PFSK-1 (cell line): ENCODE results near the gene TK1.
A peak's percentile ranks its signal among the peaks of the same experiment; 100 is the strongest.

ENCODE experiments used
- FOXP2 ChIP-seq: optimal IDR thresholded peaks from 2 replicates; pipeline ENCODE3; 2011; ENCODE audit warnings: borderline replicate concordance, control low read depth, inconsistent platforms; ENCODE audit not compliant: insufficient read depth; ENCODE audit errors: extremely low read length, extremely low read depth
- POLR2AphosphoS5 ChIP-seq: IDR thresholded peaks from 2 replicates; pipeline ENCODE4 v1.6.1; 2012; ENCODE audit warnings: low read depth, mild to moderate bottlenecking, control low read depth, low read length, moderate library complexity
- REST ChIP-seq, 2 experiments: IDR thresholded peaks; 2 replicates each; pipeline versions ENCODE4 v1.6.1 to v1.8.0; 2011 to 2012; ENCODE audit warnings: low read depth in 2 of 2, low read length in 2 of 2, control low read depth in 1 of 2, inconsistent platforms in 1 of 2, mild to moderate bottlenecking in 1 of 2, moderate library complexity in 1 of 2; ENCODE audit not compliant: insufficient read depth in 1 of 2
- SIN3A ChIP-seq: IDR thresholded peaks from 2 replicates; pipeline ENCODE4 v1.6.1; 2012; ENCODE audit warnings: mild to moderate bottlenecking, low read length, moderate library complexity, borderline replicate concordance; ENCODE audit not compliant: insufficient read depth
- TAF1 ChIP-seq: IDR thresholded peaks from 2 replicates; pipeline ENCODE4 v1.6.1; 2012; ENCODE audit warnings: low read length, control low read depth, borderline replicate concordance; ENCODE audit not compliant: insufficient read depth

Gene TK1

GRCh38 chr17:78172249-78173051, 14.4 kb downstream of the TK1 start:
- TF ChIP-seq FOXP2 (no peak), SIN3A (no peak), REST (IDR thresholded peaks at IDR 0.05; ENCODE audit: insufficient read depth in 1 of 2, low read depth in 2 of 2, low read length in 2 of 2) (no peak), POLR2AphosphoS5 (peak; percentile 20; the same call in 1 of the 2 replicates)

GRCh38 chr17:78170692-78171590, 15.9 kb downstream of the TK1 start:
- TF ChIP-seq POLR2AphosphoS5 (no peak), REST (IDR thresholded peaks at IDR 0.05; ENCODE audit: insufficient read depth in 1 of 2, low read depth in 2 of 2, low read length in 2 of 2) (no peak), TAF1 (no peak), SIN3A (no peak), FOXP2 (no peak)

GRCh38 chr17:78168903-78169793, 17.7 kb downstream of the TK1 start:
- TF ChIP-seq POLR2AphosphoS5: no peak

GRCh38 chr17:78168242-78168902, 18.5 kb downstream of the TK1 start, which contains the start of gene SYNGR2:
TSS of gene SYNGR2 (plus strand) at chr17:78168581. CDS start at chr17:78168617, 36 bp downstream.
- TF ChIP-seq FOXP2 (peak; percentile 81), POLR2AphosphoS5 (peak; percentile 72; the same call in 1 of the 2 replicates), SIN3A (0 out of 2 replicates have a peak, but pooled peaks have one; percentile 7), REST (IDR thresholded peaks at IDR 0.05; ENCODE audit: insufficient read depth in 1 of 2, low read depth in 2 of 2, low read length in 2 of 2) (0 out of 4 replicates have a peak, but pooled peaks of 1 of the 2 experiments have one; percentile 37), TAF1 (peak; percentile 74; the same call in 1 of the 2 replicates)

GRCh38 chr17:78166416-78166815, 20.4 kb downstream of the TK1 start:
- TF ChIP-seq FOXP2 (no peak), TAF1 (no peak), REST (IDR thresholded peaks at IDR 0.05; ENCODE audit: insufficient read depth in 1 of 2, low read depth in 2 of 2, low read length in 2 of 2) (no peak), SIN3A (no peak), POLR2AphosphoS5 (no peak)
